ENCODE data around the gene CCDC18.
"Not testable (repeated sequence)": the region's sequence is repeated elsewhere in the genome, so short reads cannot be mapped to it uniquely, and the experiment has no call there.

CCDC18 gene

DNA sequence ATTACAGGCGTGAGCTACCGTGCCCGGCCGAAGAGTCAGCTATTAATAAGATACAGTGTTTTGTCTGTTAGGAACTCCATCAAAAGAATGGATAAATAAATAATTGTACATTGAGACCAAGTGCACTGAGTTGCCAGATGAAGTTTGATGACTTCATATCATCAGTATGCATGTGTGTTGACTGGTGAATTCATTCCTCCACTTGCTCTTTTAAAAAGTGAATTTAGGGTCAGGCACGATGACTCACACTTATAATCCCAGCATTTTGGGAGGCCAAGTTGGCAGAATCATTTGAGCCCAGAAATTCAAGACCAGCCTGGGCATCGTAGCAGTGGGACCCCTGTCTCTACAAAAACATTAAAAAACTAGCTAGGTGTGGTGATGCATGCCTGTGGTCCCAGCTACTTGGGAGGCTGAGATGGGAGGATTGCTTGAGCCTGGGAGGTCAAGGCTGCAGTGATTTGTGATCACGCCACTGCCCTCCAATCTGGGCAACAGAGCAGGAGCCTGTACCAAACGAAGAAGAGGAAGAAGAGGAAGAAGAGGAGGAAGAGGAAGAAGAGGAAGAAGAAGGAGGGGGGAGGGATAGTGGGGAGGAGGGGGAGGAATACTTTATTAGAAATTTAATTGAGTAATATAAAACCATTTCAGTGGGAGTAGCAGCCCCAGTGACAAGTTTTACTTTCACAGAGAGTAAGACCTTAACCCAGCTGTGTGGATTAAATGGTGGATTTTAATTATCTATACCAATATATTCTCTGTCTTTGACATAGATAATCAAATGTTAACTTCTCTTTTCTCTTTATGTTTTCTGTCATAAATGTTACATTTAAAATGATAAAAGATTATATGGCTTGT, 74.9 kb downstream of the CCDC18 start:
- TF ChIP-seq FOXP2 (optimal IDR thresholded peaks at IDR 0.05; ENCODE audit: control extremely low read depth, extremely low read length, insufficient read depth): no peak
- TF ChIP-seq POLR2AphosphoS5 (IDR thresholded peaks at IDR 0.05; ENCODE audit: borderline replicate concordance, low read depth, low read length): no peak
- no peak for TF ChIP-seq EZH2 (IDR thresholded peaks at IDR 0.05)
- no peak for DNase-seq (ENCODE audit: low read depth, low spot score)
- no peaks in the 10 kb centered on the region; the same call in 1 of the 2 replicates for H3K36me3 ChIP-seq (ENCODE audit: insufficient read depth, low read length)

GRCh38 chr1:93256433-93256832, 75.9 kb downstream of the CCDC18 start:
- no peak for DNase-seq (ENCODE audit: low read depth, low spot score)
- Histone ChIP-seq H3K36me3 (ENCODE audit: insufficient read depth, low read length) (no peaks in the 10 kb centered on the region; the same call in 1 of the 2 replicates), H3K4me3 (no peak overlapping the region), H3K27ac (no peak overlapping the region), H3K9me3 (ENCODE audit: low read depth, low read length) (no peaks in the 10 kb centered on the region), H3K9ac (ENCODE audit: insufficient read length) (no peak overlapping the region)
- TF ChIP-seq FOXP2 (optimal IDR thresholded peaks at IDR 0.05; ENCODE audit: control extremely low read depth, extremely low read length, insufficient read depth) (no peak), EZH2 (IDR thresholded peaks at IDR 0.05) (no peak), POLR2AphosphoS5 (IDR thresholded peaks at IDR 0.05; ENCODE audit: borderline replicate concordance, low read depth, low read length) (no peak)

More for the DNA sequence above, 74.9 kb downstream of the CCDC18 start:
- H3K9ac ChIP-seq (ENCODE audit: insufficient read length): no peak overlapping the region
- H3K9me3 ChIP-seq (ENCODE audit: low read depth, low read length): no peaks in the 10 kb centered on the region
- H3K4me3 ChIP-seq: no peak overlapping the region
- no peak overlapping the region for H3K27ac ChIP-seq

- H3K9me3 ChIP-seq (ENCODE audit: low read depth, low read length): peaks cover 7% of the 10 kb centered on the region; the same call in 1 of the 2 replicates
- H3K27ac ChIP-seq: no peak overlapping the region
- no peak overlapping the region for H3K9ac ChIP-seq (ENCODE audit: insufficient read length)
- TF ChIP-seq POLR2AphosphoS5 (IDR thresholded peaks at IDR 0.05; ENCODE audit: borderline replicate concordance, low read depth, low read length) (no peak), EZH2 (IDR thresholded peaks at IDR 0.05) (no peak), FOXP2 (optimal IDR thresholded peaks at IDR 0.05; ENCODE audit: control extremely low read depth, extremely low read length, insufficient read depth) (no peak)
- H3K36me3 ChIP-seq (ENCODE audit: insufficient read depth, low read length): peaks cover 13% of the 10 kb centered on the region; the same call in 1 of the 2 replicates
- no peak overlapping the region for H3K4me3 ChIP-seq
- DNase-seq (ENCODE audit: low read depth, low spot score): no peak
Measured at GRCh38 chr1:93257889-93258288, 77.4 kb downstream of the CCDC18 start.

- not testable (repeated sequence) for H3K27ac ChIP-seq; H3K9me3 ChIP-seq (ENCODE audit: low read depth, low read length); DNase-seq (ENCODE audit: low read depth, low spot score); H3K4me3 ChIP-seq; H3K9ac ChIP-seq (ENCODE audit: insufficient read length)
- H3K36me3 ChIP-seq (ENCODE audit: insufficient read depth, low read length): peaks cover 36% of the 10 kb centered on the region
Measured at GRCh38 chr1:93260726-93261125, 80.2 kb downstream of the CCDC18 start.

DNA sequence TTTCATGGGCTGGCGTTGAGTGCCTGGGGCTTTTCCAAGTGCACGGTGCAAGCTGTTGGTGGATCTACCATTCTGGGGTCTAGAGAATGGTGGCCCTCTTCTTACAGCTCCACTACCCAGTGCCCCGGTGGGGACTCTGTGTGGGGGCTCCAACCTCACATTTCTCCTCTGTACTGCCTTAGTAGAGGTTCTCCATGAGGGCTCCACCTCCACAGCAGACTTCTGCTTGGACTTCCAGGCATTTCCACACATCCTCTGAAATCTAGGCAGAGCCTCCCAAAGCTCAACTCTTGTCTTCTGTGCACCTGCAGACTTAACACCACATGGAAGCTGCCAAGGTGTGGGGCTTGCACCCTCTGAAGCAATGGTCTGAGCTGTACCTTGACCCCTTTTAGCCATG, 82.1 kb downstream of the CCDC18 start:
- Histone ChIP-seq H3K4me3 (no peak overlapping the region), H3K9me3 (ENCODE audit: low read depth, low read length) (peaks cover 9% of the 10 kb centered on the region; the same call in 1 of the 2 replicates), H3K36me3 (ENCODE audit: insufficient read depth, low read length) (peaks cover 36% of the 10 kb centered on the region), H3K27ac (no peak overlapping the region), H3K9ac (ENCODE audit: insufficient read length) (no peak overlapping the region)
- no peak for DNase-seq (ENCODE audit: low read depth, low spot score)
- no peak for TF ChIP-seq FOXP2 (optimal IDR thresholded peaks at IDR 0.05; ENCODE audit: control extremely low read depth, extremely low read length, insufficient read depth)
- no peak for TF ChIP-seq POLR2AphosphoS5 (IDR thresholded peaks at IDR 0.05; ENCODE audit: borderline replicate concordance, low read depth, low read length)
- TF ChIP-seq EZH2 (IDR thresholded peaks at IDR 0.05): no peak

DNA sequence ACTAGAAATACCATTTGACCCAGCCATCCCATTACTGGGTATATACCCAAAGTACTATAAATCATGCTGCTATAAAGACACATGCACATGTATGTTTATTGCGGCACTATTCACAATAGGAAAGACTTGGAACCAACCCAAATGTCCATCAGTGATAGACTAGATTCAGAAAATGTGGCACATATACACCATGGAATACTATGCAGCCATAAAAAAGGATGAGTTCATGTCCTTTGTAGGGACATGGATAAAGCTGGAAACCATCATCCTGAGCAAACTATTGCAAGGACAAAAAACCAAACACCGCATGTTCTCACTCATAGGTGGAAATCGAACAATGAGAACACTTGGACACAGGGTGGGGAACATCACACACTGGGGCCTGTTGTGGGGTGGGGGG, 88.4 kb downstream of the CCDC18 start:
- not testable (repeated sequence) for H3K9ac ChIP-seq (ENCODE audit: insufficient read length); DNase-seq (ENCODE audit: low read depth, low spot score); H3K27ac ChIP-seq; H3K4me3 ChIP-seq; H3K9me3 ChIP-seq (ENCODE audit: low read depth, low read length)
- H3K36me3 ChIP-seq (ENCODE audit: insufficient read depth, low read length): peaks cover 14% of the 10 kb centered on the region

- not testable (repeated sequence) for H3K27ac ChIP-seq; DNase-seq (ENCODE audit: low read depth, low spot score); H3K9me3 ChIP-seq (ENCODE audit: low read depth, low read length); H3K4me3 ChIP-seq; H3K9ac ChIP-seq (ENCODE audit: insufficient read length); H3K36me3 ChIP-seq (ENCODE audit: insufficient read depth, low read length)
Measured at GRCh38 chr1:93275262-93275633, 94.7 kb downstream of the CCDC18 start.

GRCh38 chr1:93275634-93276295, 95.2 kb downstream of the CCDC18 start:
- TF ChIP-seq FOXP2 (optimal IDR thresholded peaks at IDR 0.05; ENCODE audit: control extremely low read depth, extremely low read length, insufficient read depth) (no peak), EZH2 (IDR thresholded peaks at IDR 0.05) (no peak), POLR2AphosphoS5 (IDR thresholded peaks at IDR 0.05; ENCODE audit: borderline replicate concordance, low read depth, low read length) (no peak)
- Histone ChIP-seq H3K4me3 (no peak overlapping the region), H3K27ac (no peak overlapping the region), H3K9me3 (ENCODE audit: low read depth, low read length) (no peaks in the 10 kb centered on the region), H3K9ac (ENCODE audit: insufficient read length) (no peak overlapping the region), H3K36me3 (ENCODE audit: insufficient read depth, low read length) (no peaks in the 10 kb centered on the region)
- DNase-seq (ENCODE audit: low read depth, low spot score): no peak

DNA sequence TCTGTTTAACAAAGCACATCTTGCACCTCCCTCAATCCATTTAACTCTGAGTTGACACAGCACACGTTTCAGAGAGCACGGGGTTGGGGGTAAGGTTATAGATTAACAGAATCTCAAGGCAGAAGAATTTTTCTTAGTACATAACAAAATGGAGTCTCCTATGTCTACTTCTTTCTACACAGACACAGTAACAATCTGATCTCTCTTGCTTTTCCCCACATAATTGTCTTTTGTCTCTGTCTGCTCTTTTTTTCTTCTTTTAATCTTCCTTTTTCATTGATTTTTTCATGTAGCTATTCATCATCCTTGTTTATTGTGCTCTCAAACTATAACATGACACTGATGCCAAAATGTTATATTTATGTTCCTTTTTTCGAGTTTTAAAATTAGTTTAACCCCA, 97.0 kb downstream of the CCDC18 start:
- H3K4me3 ChIP-seq; H3K36me3 ChIP-seq (ENCODE audit: insufficient read depth, low read length); H3K9me3 ChIP-seq (ENCODE audit: low read depth, low read length); H3K27ac ChIP-seq; DNase-seq (ENCODE audit: low read depth, low spot score); H3K9ac ChIP-seq (ENCODE audit: insufficient read length): not testable (repeated sequence)

All from SK-N-MC (cell line).